Liver (tissue), 9 donors: ENCODE measurements around the gene SCYL3. TPM values are rescaled to one million over a fixed set of nuclear protein-coding genes. Genes with fewer than 3 reads are reported as not detected.

ENCODE experiments used
- DNase-seq: peaks from one replicate; pipeline ENCODE4 v3.0.0-alpha.2; 2017; ENCODE audit warnings: low spot score
- H3K27ac ChIP-seq, 2 donors: one replicate each; pipeline ENCODE4 v1.7.0; 2013; ENCODE audit warnings: inconsistent platforms in 2 of 2, low read length in 2 of 2, control low read depth in 1 of 2, low read depth in 1 of 2, mild to moderate bottlenecking in 1 of 2
- H3K27me3 ChIP-seq, 4 donors: one replicate each; pipeline versions ENCODE4 v1.6.1 to v1.7.0; 2013; ENCODE audit warnings: low read length in 3 of 4, inconsistent platforms in 1 of 4, mild to moderate bottlenecking in 1 of 4, moderate library complexity in 1 of 4; ENCODE audit not compliant: control insufficient read depth in 4 of 4, insufficient read depth in 4 of 4
- H3K36me3 ChIP-seq, 4 donors: one replicate each; pipeline versions ENCODE4 v1.6.1 to v1.7.0; 2013; ENCODE audit warnings: low read length in 3 of 4, mild to moderate bottlenecking in 3 of 4, low read depth in 1 of 4, moderate library complexity in 1 of 4; ENCODE audit not compliant: control insufficient read depth in 4 of 4, insufficient read depth in 3 of 4
- H3K4me1 ChIP-seq, 4 donors: one replicate each; pipeline versions ENCODE4 v1.6.1 to v1.7.0; 2013; ENCODE audit warnings: low read length in 3 of 4, mild to moderate bottlenecking in 3 of 4, moderate library complexity in 1 of 4; ENCODE audit not compliant: control insufficient read depth in 4 of 4, insufficient read depth in 4 of 4
- H3K4me3 ChIP-seq, 3 donors: one replicate each; pipeline versions ENCODE4 v1.6.1 to v1.7.0; 2013; ENCODE audit warnings: low read length in 3 of 3, control low read depth in 1 of 3, low read depth in 1 of 3, mild to moderate bottlenecking in 1 of 3
- H3K9ac ChIP-seq, 2 donors: one replicate each; pipeline ENCODE4 v1.7.0; 2013; ENCODE audit warnings: low read length in 2 of 2, mild to moderate bottlenecking in 2 of 2, moderate library complexity in 2 of 2, control low read depth in 1 of 2, low read depth in 1 of 2
- H3K9me3 ChIP-seq, 4 donors: one replicate each; pipeline versions ENCODE4 v1.6.1 to v1.7.0; 2013; ENCODE audit warnings: low read length in 3 of 4; ENCODE audit not compliant: control insufficient read depth in 4 of 4
- EGR1 ChIP-seq, 2 donors: IDR thresholded peaks; 2 replicates each; pipeline ENCODE4 v1.6.1; 2016 to 2018; ENCODE audit warnings: antibody characterized with exemption in 2 of 2, low read depth in 2 of 2
- FOXA2 ChIP-seq: IDR thresholded peaks from 2 replicates; pipeline ENCODE4 v1.6.1; 2016; ENCODE audit warnings: antibody characterized with exemption
- GABPA ChIP-seq, 2 donors: IDR thresholded peaks in 1 of 2; conservative IDR thresholded peaks in 1 of 2; 2 replicates each; pipeline ENCODE4 v1.6.1; 2016; ENCODE audit warnings: antibody characterized with exemption in 2 of 2, mild to moderate bottlenecking in 1 of 2, moderate library complexity in 1 of 2
- HNF4A ChIP-seq, 2 donors: conservative IDR thresholded peaks; 2 replicates each; pipeline ENCODE4 v1.6.1; 2016; ENCODE audit warnings: antibody characterized with exemption in 2 of 2, mild to moderate bottlenecking in 2 of 2
- HNF4G ChIP-seq: IDR thresholded peaks from 2 replicates; pipeline ENCODE4 v1.6.1; 2016; ENCODE audit warnings: antibody characterized with exemption
- JUND ChIP-seq, 2 donors: IDR thresholded peaks; 2 replicates each; pipeline ENCODE4 v1.6.1; 2016; ENCODE audit warnings: antibody characterized with exemption in 2 of 2
- NR2F2 ChIP-seq: IDR thresholded peaks from 2 replicates; pipeline ENCODE4 v1.6.1; 2016; ENCODE audit warnings: antibody characterized with exemption
- RAD21 ChIP-seq, 2 donors: IDR thresholded peaks; 2 replicates each; pipeline ENCODE4 v1.6.1; 2016; ENCODE audit warnings: antibody characterized with exemption in 2 of 2, mild to moderate bottlenecking in 2 of 2
- RXRA ChIP-seq, 2 donors: IDR thresholded peaks; 2 replicates each; pipeline ENCODE4 v1.6.1; 2017 to 2018; ENCODE audit warnings: antibody characterized with exemption in 2 of 2, mild to moderate bottlenecking in 1 of 2
- TAF1 ChIP-seq: conservative IDR thresholded peaks from 2 replicates; pipeline ENCODE4 v1.6.1; 2016; ENCODE audit warnings: antibody characterized with exemption, mild to moderate bottlenecking
- YY1 ChIP-seq: IDR thresholded peaks from 2 replicates; pipeline ENCODE4 v1.6.1; 2016; ENCODE audit warnings: antibody characterized with exemption, mild to moderate bottlenecking
- WGBS: extraction: QIAGEN DNeasy Blood & Tissue Kit; methylation state at CpG from one replicate; pipeline ENCODE4 v1.1.7; 2013; 5-methylcytosine and 5-hydroxymethylcytosine counted together
- polyA plus RNA-seq, 2 donors: library from polyadenylated mRNA; stranded (reverse) in 1 of 2; unstranded in 1 of 2; fragments of 200-250 nt in 1 of 2; fragments of >200 nt in 1 of 2; fragmentation: Nextera tagmentation in 1 of 2; extraction: Ambion mirVana in 1 of 2; gene quantifications; one replicate each; pipeline versions ENCODE4 v1.2.1 to v1.2.3, GENCODE V29; 2013 to 2015
- total RNA-seq, 2 donors: library from RNA; depleted of rRNA; stranded (reverse); fragments of >200 nt; gene quantifications; one replicate each; pipeline ENCODE4 v1.2.3, GENCODE V29; 2014
- TF ChIP-seq, protein P1 (sequence below): fragments of 150-350 bp; IDR thresholded peaks from 2 replicates; pipeline ENCODE4 v1.5.1; 2017; ENCODE audit warnings: improper control_type of control experiment, low read depth, low read length; ENCODE audit not compliant: missing input control
- TF ChIP-seq, protein P2 (sequence below): IDR thresholded peaks from 2 replicates; pipeline ENCODE4 v1.6.1; 2016; ENCODE audit warnings: antibody characterized with exemption
- TF ChIP-seq, protein P3 (sequence below): IDR thresholded peaks from 2 replicates; pipeline ENCODE4 v1.6.1; 2016; ENCODE audit warnings: antibody characterized with exemption, mild to moderate bottlenecking
- donor health status: healthy.
- donor health status: healthy.
- donor health status: healthy.
- donor health status: healthy.
- donor health status: healthy.

The SCYL3 gene
- total and polyA plus RNA-seq, 4 donors: 4.0 to 12.2 (median 6.1) TPM

DNA sequence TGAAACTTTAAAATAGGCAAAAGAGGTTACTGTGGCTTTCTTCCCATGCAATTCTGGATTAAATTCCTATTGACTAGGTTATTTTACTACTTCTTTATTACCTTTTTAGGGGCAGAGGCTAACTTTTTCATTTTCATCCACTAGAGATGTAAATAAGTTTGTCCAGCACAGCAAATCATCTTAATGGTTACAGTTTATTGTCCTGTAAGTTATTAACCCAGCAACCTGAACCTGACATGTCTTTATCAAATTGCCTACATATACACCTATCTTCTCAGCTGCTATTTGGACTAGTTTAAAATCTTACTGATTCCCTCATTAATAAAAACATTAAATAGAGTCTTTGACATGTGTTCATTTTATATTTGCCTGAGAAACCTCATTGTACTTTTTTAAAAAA is 6.9 kb upstream of the SCYL3 start (continued):
- TF ChIP-seq, protein P1, sequence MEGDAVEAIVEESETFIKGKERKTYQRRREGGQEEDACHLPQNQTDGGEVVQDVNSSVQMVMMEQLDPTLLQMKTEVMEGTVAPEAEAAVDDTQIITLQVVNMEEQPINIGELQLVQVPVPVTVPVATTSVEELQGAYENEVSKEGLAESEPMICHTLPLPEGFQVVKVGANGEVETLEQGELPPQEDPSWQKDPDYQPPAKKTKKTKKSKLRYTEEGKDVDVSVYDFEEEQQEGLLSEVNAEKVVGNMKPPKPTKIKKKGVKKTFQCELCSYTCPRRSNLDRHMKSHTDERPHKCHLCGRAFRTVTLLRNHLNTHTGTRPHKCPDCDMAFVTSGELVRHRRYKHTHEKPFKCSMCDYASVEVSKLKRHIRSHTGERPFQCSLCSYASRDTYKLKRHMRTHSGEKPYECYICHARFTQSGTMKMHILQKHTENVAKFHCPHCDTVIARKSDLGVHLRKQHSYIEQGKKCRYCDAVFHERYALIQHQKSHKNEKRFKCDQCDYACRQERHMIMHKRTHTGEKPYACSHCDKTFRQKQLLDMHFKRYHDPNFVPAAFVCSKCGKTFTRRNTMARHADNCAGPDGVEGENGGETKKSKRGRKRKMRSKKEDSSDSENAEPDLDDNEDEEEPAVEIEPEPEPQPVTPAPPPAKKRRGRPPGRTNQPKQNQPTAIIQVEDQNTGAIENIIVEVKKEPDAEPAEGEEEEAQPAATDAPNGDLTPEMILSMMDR: no peak
- TF ChIP-seq HNF4G (no peak), RXRA (IDR thresholded peaks at IDR 0.05) (no peak), EGR1 (IDR thresholded peaks at IDR 0.05; ENCODE audit: low read depth in 2 of 2) (no peak), RAD21 (IDR thresholded peaks at IDR 0.05) (no peak), TAF1 (no peak), JUND (IDR thresholded peaks at IDR 0.05) (no peak)
- TF ChIP-seq, protein P2, sequence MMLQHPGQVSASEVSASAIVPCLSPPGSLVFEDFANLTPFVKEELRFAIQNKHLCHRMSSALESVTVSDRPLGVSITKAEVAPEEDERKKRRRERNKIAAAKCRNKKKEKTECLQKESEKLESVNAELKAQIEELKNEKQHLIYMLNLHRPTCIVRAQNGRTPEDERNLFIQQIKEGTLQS: no peak

DNA sequence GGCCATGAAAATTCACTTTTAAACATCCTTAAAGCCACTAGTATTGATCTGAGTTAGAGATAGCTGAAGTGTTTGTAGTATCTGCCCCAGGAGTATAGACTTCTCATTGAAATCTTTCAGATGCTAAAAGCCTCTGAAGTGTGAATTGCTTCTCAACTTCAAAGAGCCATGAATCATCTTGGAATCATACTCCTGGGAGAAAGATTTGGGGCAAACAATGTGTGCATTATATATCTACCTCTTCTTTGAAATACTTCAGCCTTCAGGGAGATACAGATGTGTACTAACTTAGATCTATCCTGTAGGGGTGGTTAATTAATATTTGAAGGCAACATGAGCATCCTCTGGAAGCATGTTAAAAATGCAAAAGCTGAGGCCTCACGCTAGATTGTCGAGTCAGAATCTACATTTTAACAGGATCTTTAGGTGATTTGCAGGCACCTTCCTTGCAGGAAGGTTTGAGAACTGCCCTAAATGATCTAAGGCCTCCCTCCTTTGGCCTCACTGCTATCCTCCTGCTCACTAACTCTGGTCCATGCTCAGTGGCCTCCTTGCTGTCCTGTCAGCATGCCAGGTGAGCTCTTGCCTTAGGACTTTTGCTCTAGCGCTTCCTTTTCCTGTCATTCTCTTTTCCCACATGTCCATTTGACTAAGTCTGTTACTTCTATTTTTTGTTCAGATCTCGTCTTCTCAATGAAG is 6.0 kb upstream of the SCYL3 start:
- no peaks in the 10 kb centered on the region for H3K36me3 ChIP-seq
- TF ChIP-seq NR2F2 (no peak), FOXA2 (no peak), RXRA (IDR thresholded peaks at IDR 0.05) (no peak), HNF4A (conservative IDR thresholded peaks at IDR 0.05) (no peak), TAF1 (no peak), YY1 (no peak), GABPA (IDR thresholded peaks at IDR 0.05 in 1 of 2, conservative IDR thresholded peaks at IDR 0.05 in 1 of 2) (no peak), EGR1 (IDR thresholded peaks at IDR 0.05; ENCODE audit: low read depth in 2 of 2) (no peak)
- TF ChIP-seq, protein P3, sequence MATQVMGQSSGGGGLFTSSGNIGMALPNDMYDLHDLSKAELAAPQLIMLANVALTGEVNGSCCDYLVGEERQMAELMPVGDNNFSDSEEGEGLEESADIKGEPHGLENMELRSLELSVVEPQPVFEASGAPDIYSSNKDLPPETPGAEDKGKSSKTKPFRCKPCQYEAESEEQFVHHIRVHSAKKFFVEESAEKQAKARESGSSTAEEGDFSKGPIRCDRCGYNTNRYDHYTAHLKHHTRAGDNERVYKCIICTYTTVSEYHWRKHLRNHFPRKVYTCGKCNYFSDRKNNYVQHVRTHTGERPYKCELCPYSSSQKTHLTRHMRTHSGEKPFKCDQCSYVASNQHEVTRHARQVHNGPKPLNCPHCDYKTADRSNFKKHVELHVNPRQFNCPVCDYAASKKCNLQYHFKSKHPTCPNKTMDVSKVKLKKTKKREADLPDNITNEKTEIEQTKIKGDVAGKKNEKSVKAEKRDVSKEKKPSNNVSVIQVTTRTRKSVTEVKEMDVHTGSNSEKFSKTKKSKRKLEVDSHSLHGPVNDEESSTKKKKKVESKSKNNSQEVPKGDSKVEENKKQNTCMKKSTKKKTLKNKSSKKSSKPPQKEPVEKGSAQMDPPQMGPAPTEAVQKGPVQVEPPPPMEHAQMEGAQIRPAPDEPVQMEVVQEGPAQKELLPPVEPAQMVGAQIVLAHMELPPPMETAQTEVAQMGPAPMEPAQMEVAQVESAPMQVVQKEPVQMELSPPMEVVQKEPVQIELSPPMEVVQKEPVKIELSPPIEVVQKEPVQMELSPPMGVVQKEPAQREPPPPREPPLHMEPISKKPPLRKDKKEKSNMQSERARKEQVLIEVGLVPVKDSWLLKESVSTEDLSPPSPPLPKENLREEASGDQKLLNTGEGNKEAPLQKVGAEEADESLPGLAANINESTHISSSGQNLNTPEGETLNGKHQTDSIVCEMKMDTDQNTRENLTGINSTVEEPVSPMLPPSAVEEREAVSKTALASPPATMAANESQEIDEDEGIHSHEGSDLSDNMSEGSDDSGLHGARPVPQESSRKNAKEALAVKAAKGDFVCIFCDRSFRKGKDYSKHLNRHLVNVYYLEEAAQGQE: no peak
- 69% methylated on average over 4 of the region's 4 CpGs for WGBS
- H3K4me1 ChIP-seq: peaks cover 0 to 4% (median 0%) of the 10 kb centered on the region in 4 donors
- no peak overlapping the region for H3K27ac ChIP-seq
- no peak for DNase-seq
- no peak overlapping the region for H3K9ac ChIP-seq
- no peaks in the 10 kb centered on the region for H3K9me3 ChIP-seq
- no peaks in the 10 kb centered on the region for H3K27me3 ChIP-seq
- H3K4me3 ChIP-seq: no peak overlapping the region

DNA sequence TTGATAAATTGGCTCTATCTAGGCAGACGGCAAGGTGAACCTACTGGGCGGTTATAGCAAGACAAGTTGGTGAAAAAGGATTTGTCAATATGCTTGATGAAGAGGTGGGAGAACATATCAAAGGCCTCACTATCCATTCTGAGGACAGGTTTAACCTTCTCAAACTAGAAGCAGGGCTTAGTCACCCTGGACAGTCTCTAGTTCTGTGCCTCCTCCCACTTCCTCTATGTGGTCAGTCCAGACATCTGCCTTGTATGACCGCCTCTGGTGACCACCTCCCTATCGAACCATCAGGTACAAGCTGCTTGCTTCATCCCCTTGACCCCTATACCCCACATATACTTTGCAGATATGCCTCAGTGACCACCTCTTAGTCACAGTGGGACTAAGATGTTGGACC is 2.3 kb upstream of the SCYL3 start:
- no peak overlapping the region for H3K4me3 ChIP-seq
- no peaks in the 10 kb centered on the region for H3K9me3 ChIP-seq
- H3K27me3 ChIP-seq: no peaks in the 10 kb centered on the region
- peaks cover 0 to 20% (median 13%) of the 10 kb centered on the region in 4 donors for H3K4me1 ChIP-seq
- no peak overlapping the region for H3K27ac ChIP-seq
- no peak overlapping the region for H3K9ac ChIP-seq
- WGBS: 90% methylated on average over 4 of the region's 4 CpGs
- no peaks in the 10 kb centered on the region for H3K36me3 ChIP-seq
- DNase-seq: no peak
- TF ChIP-seq YY1 (no peak), NR2F2 (no peak), RAD21 (IDR thresholded peaks at IDR 0.05) (no peak), HNF4G (no peak)
- TF ChIP-seq, protein P1: no peak
